Nephron progenitor cell (in vitro differentiated cells): ENCODE data around the gene CACNA1D.

Experiments
- DNase-seq: peaks from one replicate; pipeline ENCODE4 v3.0.0; 2021
- H3K27ac Mint-ChIP-seq: 2 replicates; pipeline ENCODE4 v1.8.0; 2021; ENCODE audit warnings: mild to moderate bottlenecking, moderate library complexity, mixed read lengths
- H3K27me3 Mint-ChIP-seq: 2 replicates; pipeline ENCODE4 v1.8.0; 2021; ENCODE audit warnings: mild to moderate bottlenecking, low read depth, mixed read lengths; ENCODE audit not compliant: poor library complexity
- H3K36me3 Mint-ChIP-seq: 2 replicates; pipeline ENCODE4 v1.8.0; 2021; ENCODE audit warnings: low read depth, mixed read lengths
- H3K4me1 Mint-ChIP-seq: 2 replicates; pipeline ENCODE4 v1.8.0; 2021; ENCODE audit warnings: mixed read lengths
- H3K4me3 Mint-ChIP-seq: 2 replicates; pipeline ENCODE4 v1.8.0; 2021; ENCODE audit warnings: mild to moderate bottlenecking, moderate library complexity, mixed read lengths
- H3K9me3 Mint-ChIP-seq: 2 replicates; pipeline ENCODE4 v1.8.0; 2021; ENCODE audit warnings: mild to moderate bottlenecking, moderate library complexity, mixed read lengths
- CTCF ChIP-seq: fragments of 200-600 bp; sonication (generic); IDR thresholded peaks from 2 replicates; pipeline ENCODE4 v1.5.0; 2021; ENCODE audit warnings: antibody characterized with exemption

CACNA1D gene

GRCh38 chr3:53819163-53819868 lies 324.9 kb downstream of the CACNA1D start:
- Mint-ChIP-seq H3K27ac (no peak overlapping the region), H3K27me3 (peaks cover 6% of the 10 kb centered on the region), H3K9me3 (no peaks in the 10 kb centered on the region), H3K4me1 (peaks cover 6% of the 10 kb centered on the region), H3K36me3 (no peaks in the 10 kb centered on the region), H3K4me3 (no peak overlapping the region)
- no peak for DNase-seq
- TF ChIP-seq CTCF: no peak

- no peak for DNase-seq
- no peaks in the 10 kb centered on the region for H3K9me3 Mint-ChIP-seq
- H3K4me3 Mint-ChIP-seq: no peak overlapping the region
- no peak for TF ChIP-seq CTCF
- H3K36me3 Mint-ChIP-seq: no peaks in the 10 kb centered on the region
- H3K27me3 Mint-ChIP-seq: peaks cover 6% of the 10 kb centered on the region
- H3K4me1 Mint-ChIP-seq: peaks cover 8% of the 10 kb centered on the region
- no peak overlapping the region for H3K27ac Mint-ChIP-seq
Measured at GRCh38 chr3:53820084-53820483, 325.7 kb downstream of the CACNA1D start.

- no peak for TF ChIP-seq CTCF
- Mint-ChIP-seq H3K27me3 (peaks cover 6% of the 10 kb centered on the region), H3K4me3 (no peak overlapping the region), H3K27ac (no peak overlapping the region), H3K9me3 (no peaks in the 10 kb centered on the region), H3K4me1 (peaks cover 8% of the 10 kb centered on the region), H3K36me3 (no peaks in the 10 kb centered on the region)
- no peak for DNase-seq
Measured at GRCh38 chr3:53820756-53821580, 326.6 kb downstream of the CACNA1D start.

GRCh38 chr3:53821631-53822121 lies 327.3 kb downstream of the CACNA1D start:
- H3K27ac Mint-ChIP-seq: no peak overlapping the region

GRCh38 chr3:53822331-53822741 lies 327.9 kb downstream of the CACNA1D start:
- no peak for TF ChIP-seq CTCF
- Mint-ChIP-seq H3K27me3 (peaks cover 6% of the 10 kb centered on the region), H3K4me3 (no peak overlapping the region), H3K27ac (no peak overlapping the region), H3K9me3 (no peaks in the 10 kb centered on the region), H3K4me1 (peaks cover 8% of the 10 kb centered on the region), H3K36me3 (no peaks in the 10 kb centered on the region)
- no peak for DNase-seq

More at GRCh38 chr3:53821631-53822121, 327.3 kb downstream of the CACNA1D start:
- Mint-ChIP-seq H3K36me3 (no peaks in the 10 kb centered on the region), H3K4me1 (peaks cover 8% of the 10 kb centered on the region), H3K27me3 (peaks cover 6% of the 10 kb centered on the region), H3K9me3 (no peaks in the 10 kb centered on the region), H3K4me3 (no peak overlapping the region)
- DNase-seq: no peak
- no peak for TF ChIP-seq CTCF
